Hematopoietic multipotent progenitor cell treated with erythropoietin and hydrocortisone succinate and interleukin-3 and kit ligand, for 6 days (in vitro differentiated cells): ENCODE data around the gene UPF1.
"Not testable (repeated sequence)": the region's sequence is repeated elsewhere in the genome, so short reads cannot be mapped to it uniquely, and the experiment has no call there.

Experiments
- DNase-seq: peaks from one replicate; pipeline ENCODE4 v3.0.0-alpha.2; 2015

Gene UPF1

GRCh38 chr19:18799389-18799970 is 32.3 kb upstream of the UPF1 start:
- DNase-seq = no peak

GRCh38 chr19:18800079-18800478 is 31.7 kb upstream of the UPF1 start:
- no peak for DNase-seq

- no peak for DNase-seq
Observed at GRCh38 chr19:18800636-18801035, 31.1 kb upstream of the UPF1 start.

- no peak for DNase-seq
Observed at GRCh38 chr19:18802354-18802753, 29.4 kb upstream of the UPF1 start.

GRCh38 chr19:18803550-18804138 is 28.1 kb upstream of the UPF1 start:
- no peak for DNase-seq

- no peak for DNase-seq
Observed at GRCh38 chr19:18804139-18804601, 27.6 kb upstream of the UPF1 start.

- no peak for DNase-seq
Observed at GRCh38 chr19:18804643-18805042, 27.1 kb upstream of the UPF1 start.

GRCh38 chr19:18807861-18808331 is 23.9 kb upstream of the UPF1 start:
- DNase-seq = no peak

- no peak for DNase-seq
Observed at GRCh38 chr19:18809149-18809868, 22.4 kb upstream of the UPF1 start.

GRCh38 chr19:18811638-18812037 is 20.1 kb upstream of the UPF1 start:
- not testable (repeated sequence) for DNase-seq

- no peak for DNase-seq
Observed at GRCh38 chr19:18814063-18814462, 17.7 kb upstream of the UPF1 start.

GRCh38 chr19:18815673-18816072 is 16.1 kb upstream of the UPF1 start:
- no peak for DNase-seq

GRCh38 chr19:18816645-18817044 is 15.1 kb upstream of the UPF1 start:
- DNase-seq = not testable (repeated sequence)

GRCh38 chr19:18817574-18817973 is 14.2 kb upstream of the UPF1 start:
- DNase-seq = no peak

GRCh38 chr19:18828786-18829185 is 3.0 kb upstream of the UPF1 start:
- DNase-seq = no peak

- DNase-seq = no peak
Observed at GRCh38 chr19:18830488-18830887, 1.3 kb upstream of the UPF1 start.

GRCh38 chr19:18832306-18833140 is 764 bp downstream of the UPF1 start:
- peak; percentile 66 for DNase-seq

GRCh38 chr19:18833141-18833476 is 1.4 kb downstream of the UPF1 start:
- peak; percentile 28 for DNase-seq

- DNase-seq = peak; percentile 32
Observed at GRCh38 chr19:18833849-18834643, 2.3 kb downstream of the UPF1 start.

- no peak for DNase-seq
Observed at GRCh38 chr19:18834644-18834984, 2.9 kb downstream of the UPF1 start.

- no peak for DNase-seq
Observed at GRCh38 chr19:18839465-18840287, 7.9 kb downstream of the UPF1 start.
